T-helper 22 cell (primary cell): ENCODE data around the gene TTLL12.

Source experiments
- DNase-seq: peaks from one replicate; pipeline ENCODE4 v3.0.0-alpha.2; 2020; ENCODE audit warnings: low read depth

TTLL12 gene

GRCh38 chr22:43186272-43187170, at the start of gene TTLL12:
Gene TTLL12 (minus strand): TSS chr22:43187134. CDS start chr22:43187069, 65 bp downstream.
- DNase-seq = peak; percentile 46

- DNase-seq = no peak
Measured at GRCh38 chr22:43235445-43236409, 48.8 kb upstream of the TTLL12 start.

DNA sequence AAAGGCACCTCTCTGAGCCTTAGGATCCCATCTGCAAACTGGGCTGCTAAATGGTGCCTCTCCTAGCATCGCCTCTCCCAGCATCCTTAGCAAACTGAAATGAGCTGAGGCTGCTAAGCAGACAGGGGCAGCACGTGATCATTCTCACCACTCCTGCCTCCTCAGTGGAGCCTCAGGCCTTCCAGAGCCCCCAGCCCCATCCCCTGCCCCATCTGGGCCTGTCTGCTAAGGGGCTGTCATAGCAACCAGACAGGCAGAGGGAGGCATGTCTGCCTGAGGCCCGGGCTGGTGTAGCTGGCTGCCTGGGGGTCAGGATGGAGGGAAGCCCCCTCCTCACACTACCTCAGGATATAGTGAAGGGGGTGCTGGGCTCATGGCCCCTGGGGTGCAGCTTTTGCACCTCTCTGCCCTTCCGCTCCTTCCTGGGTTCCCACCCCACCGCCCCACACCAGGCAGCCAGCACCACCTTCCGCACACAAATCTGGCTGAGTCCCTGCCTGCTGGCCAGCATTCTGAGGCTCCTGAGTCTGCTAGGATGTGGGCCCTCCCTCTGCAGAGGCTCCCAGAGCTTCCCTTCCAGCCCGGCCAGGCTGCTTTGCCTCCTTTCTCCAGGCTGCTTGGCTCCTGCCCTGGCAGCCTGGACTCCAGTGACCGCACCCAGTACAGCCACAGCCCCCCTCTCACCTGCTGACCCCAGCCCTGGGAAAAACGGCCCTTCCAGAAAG, 47.5 kb upstream of the TTLL12 start:
- no peak for DNase-seq

DNA sequence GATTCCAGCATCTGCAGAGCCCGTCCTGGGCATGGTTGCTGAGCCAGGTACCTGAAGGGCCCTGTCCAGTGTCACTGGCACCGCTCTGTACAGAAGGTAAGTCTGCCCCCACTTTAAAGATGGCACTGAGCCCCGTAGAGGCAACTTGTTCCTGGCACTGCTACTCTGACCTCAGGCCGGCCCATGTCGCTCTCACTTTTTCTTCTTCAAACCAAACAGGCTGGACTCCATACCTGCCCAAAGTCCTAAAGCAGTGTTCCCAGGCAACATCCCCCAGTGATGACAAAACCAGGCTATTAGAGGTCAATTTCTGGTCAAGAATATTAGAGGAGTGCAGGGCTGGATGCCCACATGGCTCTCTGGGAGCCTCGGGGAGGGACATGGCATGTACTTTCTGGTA, 46.6 kb upstream of the TTLL12 start:
- no peak for DNase-seq

GRCh38 chr22:43232445-43232844, 45.5 kb upstream of the TTLL12 start:
- DNase-seq = no peak

DNA sequence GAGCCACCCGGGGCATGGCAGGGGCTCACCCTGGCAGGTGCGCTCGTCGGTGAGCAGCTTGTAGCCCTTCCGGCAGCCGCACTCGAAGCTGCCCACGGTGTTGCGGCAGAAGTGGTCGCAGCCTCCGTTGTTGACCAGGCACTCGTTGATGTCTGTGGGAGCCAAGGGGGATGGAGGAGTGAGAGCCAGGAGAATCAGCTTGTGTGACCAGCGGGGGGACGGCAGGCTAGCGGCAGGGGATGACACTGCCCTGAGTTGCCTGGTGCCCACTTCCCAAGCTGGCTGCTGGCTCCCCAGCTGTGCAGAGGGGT, 44.7 kb upstream of the TTLL12 start:
- no peak for DNase-seq

DNA sequence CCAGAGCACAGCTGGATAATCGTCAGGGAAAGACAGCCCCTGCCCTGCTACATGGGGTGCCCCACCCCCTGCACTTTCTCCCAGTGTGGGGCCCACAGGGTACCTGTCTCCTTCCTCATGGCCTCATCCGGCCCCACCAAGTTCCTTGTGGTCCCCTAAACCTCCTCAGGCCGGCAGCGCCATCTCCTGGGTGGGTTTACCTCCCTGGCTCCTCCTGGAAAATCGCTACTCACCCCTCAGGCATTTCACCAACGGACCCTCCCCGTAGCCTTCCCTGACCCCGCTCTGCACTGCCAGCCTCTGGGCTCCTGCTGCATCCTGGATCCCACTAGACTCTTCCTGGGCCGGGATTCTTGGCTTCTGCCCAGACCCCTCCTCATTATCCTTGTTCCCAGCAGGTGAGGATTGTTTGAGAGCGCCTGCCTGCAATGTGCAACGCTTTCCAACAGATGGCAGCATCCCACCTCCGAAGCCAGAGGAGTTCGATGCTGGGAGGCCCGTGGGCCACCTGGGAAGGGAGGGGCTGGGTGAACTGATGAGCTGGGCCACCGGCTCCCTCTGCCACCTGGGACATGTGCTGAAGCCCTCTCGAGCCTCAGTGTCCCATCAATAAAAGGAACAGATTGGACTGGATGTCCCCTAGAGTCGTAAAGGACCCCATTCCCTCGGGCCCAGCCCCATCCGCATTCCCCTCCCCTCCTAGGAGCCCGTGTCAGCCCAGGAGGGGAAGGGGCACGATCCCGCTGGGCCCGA, 44.2 kb upstream of the TTLL12 start:
- peak; percentile 25 for DNase-seq

DNA sequence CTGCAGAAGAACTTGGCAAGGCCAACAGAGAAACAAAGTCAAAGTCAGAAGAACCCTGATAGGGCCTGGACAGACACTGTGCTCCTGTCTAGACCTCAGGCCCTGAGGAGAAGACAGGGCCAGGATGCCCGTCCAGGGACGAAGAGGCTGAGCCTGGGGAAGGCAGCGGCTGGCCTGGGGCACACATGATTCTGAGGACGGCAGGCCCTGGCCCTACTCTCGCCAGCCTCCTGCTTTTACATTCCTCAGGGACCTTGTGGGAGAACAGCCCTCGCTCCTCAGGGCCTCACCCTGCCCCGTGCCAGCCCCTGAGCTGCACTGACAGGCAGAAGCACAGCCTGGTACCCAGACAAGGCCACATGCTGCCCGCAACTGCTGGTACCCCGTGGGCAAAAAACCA, 43.6 kb upstream of the TTLL12 start:
- no peak for DNase-seq

DNA sequence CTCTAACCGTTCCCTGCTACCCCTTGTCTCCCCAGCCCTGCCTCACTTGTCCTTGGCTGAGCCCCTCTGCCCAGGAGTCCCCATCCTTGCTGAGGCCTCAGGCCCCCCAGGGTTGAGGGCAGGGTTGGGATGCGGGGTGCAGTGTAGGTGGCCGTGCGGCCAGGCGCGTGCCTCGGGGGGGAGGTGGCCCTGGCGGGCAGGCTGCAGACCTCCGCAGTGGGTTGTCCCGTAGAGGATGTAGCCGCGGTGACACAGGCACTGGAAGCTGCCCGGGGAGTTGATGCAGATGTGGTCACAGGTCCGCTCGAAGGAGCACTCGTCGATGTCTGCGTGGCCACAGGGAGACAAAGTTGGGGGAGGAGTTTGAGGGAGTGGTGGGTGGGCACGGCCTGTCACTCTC, 41.9 kb upstream of the TTLL12 start:
- DNase-seq = no peak

DNA sequence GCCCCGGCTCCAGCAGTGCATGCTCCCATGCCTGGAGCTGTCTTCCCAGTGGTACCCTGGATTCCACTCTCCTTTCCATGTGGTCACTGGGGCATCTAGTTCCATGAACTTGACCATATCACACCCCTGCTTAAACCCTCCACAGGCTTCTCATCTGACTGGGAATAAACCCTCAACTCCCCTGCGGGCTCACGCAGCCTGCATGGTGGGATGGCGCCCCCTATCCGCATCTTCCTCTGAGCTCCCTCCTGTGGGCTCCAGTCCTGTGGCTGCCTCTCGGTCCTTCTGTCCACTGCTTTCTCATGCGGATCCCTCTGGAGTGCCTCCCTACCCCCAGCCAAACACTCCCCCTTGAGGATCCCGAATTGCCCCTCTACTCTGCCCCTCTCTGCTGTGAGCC, 41.4 kb upstream of the TTLL12 start:
- no peak for DNase-seq

- no peak for DNase-seq
Measured at GRCh38 chr22:43227239-43227630, 40.3 kb upstream of the TTLL12 start.

GRCh38 chr22:43226377-43227238, 39.7 kb upstream of the TTLL12 start:
- no peak for DNase-seq

DNA sequence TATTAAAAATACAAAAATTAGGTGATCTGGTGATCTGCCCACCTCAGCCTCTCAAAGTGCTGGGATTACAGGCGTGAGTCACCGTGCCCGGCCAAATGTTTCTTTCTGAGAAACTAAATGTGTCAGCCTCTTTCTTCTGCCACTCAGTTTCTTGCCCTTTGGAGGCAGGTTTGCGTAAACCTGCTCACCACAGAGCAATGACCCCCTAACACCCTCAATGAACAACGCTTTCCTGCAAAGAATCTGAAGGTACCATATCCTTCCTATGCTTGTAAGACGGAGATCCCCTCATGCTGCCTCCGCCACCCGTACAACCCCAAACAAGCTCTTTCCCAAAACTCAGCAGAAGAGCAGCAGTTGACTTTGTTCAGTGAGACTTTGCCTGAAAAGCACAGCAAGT, 38.7 kb upstream of the TTLL12 start:
- no peak for DNase-seq

GRCh38 chr22:43222987-43223386, 36.1 kb upstream of the TTLL12 start:
- DNase-seq = no peak

GRCh38 chr22:43222262-43222661, 35.3 kb upstream of the TTLL12 start:
- DNase-seq = no peak

- no peak for DNase-seq
Measured at GRCh38 chr22:43220625-43221380, 33.9 kb upstream of the TTLL12 start.

DNA sequence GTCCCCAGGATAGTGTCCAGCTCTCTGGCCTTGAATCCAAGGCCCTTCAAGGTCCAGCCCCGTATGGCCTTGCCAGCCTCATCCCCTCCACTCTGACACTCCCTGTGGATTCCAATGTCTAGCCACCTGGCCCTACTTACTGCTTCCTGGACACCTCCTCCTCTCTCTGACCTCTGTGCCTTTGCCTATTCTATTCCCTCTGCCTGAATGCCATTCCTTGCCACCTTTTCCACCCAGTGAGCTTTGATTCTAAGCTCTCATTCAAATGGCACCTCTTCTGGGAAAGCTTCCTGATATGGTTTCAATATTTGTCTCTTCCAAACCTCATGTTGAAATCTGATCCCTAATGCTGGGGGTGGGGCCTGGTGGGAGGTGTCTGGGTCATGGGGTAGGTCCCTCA, 31.9 kb upstream of the TTLL12 start:
- DNase-seq = no peak

- no peak for DNase-seq
Measured at GRCh38 chr22:43217285-43218030, 30.5 kb upstream of the TTLL12 start.

DNA sequence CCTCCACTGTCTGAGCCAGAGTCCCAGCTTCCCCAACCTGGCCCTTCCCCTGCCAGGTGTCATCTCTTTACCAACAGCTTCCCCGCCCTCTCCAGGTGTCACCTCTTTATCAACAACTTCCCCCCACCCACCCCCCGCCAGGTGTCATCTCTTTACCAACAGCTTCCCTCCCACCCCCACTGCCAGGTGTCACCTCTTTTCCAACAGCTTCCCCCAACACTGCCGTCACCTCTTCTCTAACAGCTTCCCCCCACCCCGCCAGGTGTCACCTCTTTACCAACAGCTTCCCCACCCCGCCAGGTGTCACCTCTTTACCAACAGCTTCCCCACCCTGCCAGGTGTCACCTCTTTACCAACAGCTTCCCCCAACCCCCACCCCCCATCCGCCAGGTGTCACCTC, 29.8 kb upstream of the TTLL12 start:
- no peak for DNase-seq
